B cell (primary cell): ENCODE results near the gene SMU1. TPM values are rescaled to one million over a fixed set of nuclear protein-coding genes. Genes with fewer than 3 reads are reported as not detected.

Experiments
- ATAC-seq: fragments of 200-7000 bp; cut with Tn5 transposase; one replicate; pipeline ENCODE4 v1.10.0; 2021; ENCODE audit warnings: low read depth, mild to moderate bottlenecking, moderate number of reproducible peaks, moderate library complexity
- CTCF ChIA-PET: fragments of 350-600 bp; sonication (Branson Sonifier 250); formaldehyde crosslinking; loops from one replicate; lab custom pipeline; 2021; ENCODE audit warnings: antibody characterized with exemption, inconsistent platforms; lab: Charles Lee
- POLR2A ChIA-PET: fragments of 350-600 bp; sonication (Branson Sonifier 250); formaldehyde crosslinking; loops from one replicate; lab custom pipeline; 2021; ENCODE audit warnings: antibody characterized with exemption; lab: Charles Lee
- DNase-seq: peaks from one replicate; pipeline ENCODE4 v3.0.0; 2013
- H2AFZ ChIP-seq: 2 replicates; pipeline ENCODE4 v1.6.1; 2012; ENCODE audit warnings: mild to moderate bottlenecking, low read depth, low read length; ENCODE audit not compliant: insufficient read depth, poor library complexity, severe bottlenecking
- H3K27ac ChIP-seq, 2 donors: 1 replicate in 1 of 2; 2 replicates in 1 of 2; pipeline ENCODE4 v1.5.1; 2012 to 2013; ENCODE audit warnings: low read length in 2 of 2, mild to moderate bottlenecking in 2 of 2, moderate library complexity in 1 of 2
- H3K27me3 ChIP-seq, 4 experiments: fragments of 200-600 bp in 1 of 4; sonication (generic) in 1 of 4; replicated peaks in 1 of 4; 1 replicate in 2 of 4; 2 replicates in 2 of 4; pipeline versions ENCODE4 v1.6.1 to v1.7.0; 2013 to 2016; ENCODE audit warnings: low read length in 3 of 4, mild to moderate bottlenecking in 2 of 4, mixed read lengths in 1 of 4, moderate library complexity in 1 of 4; ENCODE audit not compliant: insufficient read depth in 4 of 4, control insufficient read depth in 3 of 4; ENCODE audit errors: control extremely low read depth in 1 of 4
- H3K36me3 ChIP-seq, 2 experiments: replicated peaks in 1 of 2; 1 replicate in 1 of 2; 2 replicates in 1 of 2; pipeline versions ENCODE4 v1.6.1 to v1.7.1; 2013; ENCODE audit warnings: low read length in 1 of 2; ENCODE audit not compliant: insufficient read depth in 2 of 2, control insufficient read depth in 1 of 2; ENCODE audit errors: control extremely low read depth in 1 of 2, extremely low read depth in 1 of 2
- H3K4me1 ChIP-seq, 2 donors: fragments of 200-600 bp in 1 of 2; sonication (generic) in 1 of 2; 1 replicate in 1 of 2; 2 replicates in 1 of 2; pipeline versions ENCODE4 v1.5.1 to v1.6.1; 2013 to 2017; ENCODE audit warnings: low read length in 2 of 2; ENCODE audit not compliant: control insufficient read depth in 2 of 2, insufficient read depth in 2 of 2
- H3K4me2 ChIP-seq: replicated peaks from 2 replicates; pipeline ENCODE3; 2012; ENCODE audit warnings: mild to moderate bottlenecking, low read depth, low read length; ENCODE audit not compliant: poor library complexity, severe bottlenecking
- H3K4me3 ChIP-seq, 5 experiments: fragments of 200-600 bp in 1 of 5; sonication (generic) in 1 of 5; 1 replicate in 3 of 5; 2 replicates in 2 of 5; pipeline versions ENCODE4 v1.5.1 to v1.7.0; 2011 to 2016; ENCODE audit warnings: low read length in 4 of 5, mild to moderate bottlenecking in 4 of 5, low read depth in 2 of 5, control low read depth in 1 of 5, moderate library complexity in 1 of 5; ENCODE audit not compliant: insufficient read depth in 1 of 5; ENCODE audit errors: control extremely low read depth in 1 of 5, extremely low read depth in 1 of 5
- H3K79me2 ChIP-seq: fragments of 200-600 bp; sonication (generic); one replicate; pipeline ENCODE4 v1.6.0; 2016; ENCODE audit warnings: low read length; ENCODE audit not compliant: control insufficient read depth, insufficient read depth
- H3K9ac ChIP-seq: fragments of 200-600 bp; sonication (generic); 2 replicates; pipeline ENCODE4 v1.6.1; 2017; ENCODE audit warnings: mild to moderate bottlenecking, low read length, moderate library complexity
- H3K9me3 ChIP-seq, 3 donors: one replicate each; pipeline versions ENCODE4 v1.6.1 to v1.7.1; 2013; ENCODE audit warnings: low read length in 2 of 3; ENCODE audit not compliant: control insufficient read depth in 2 of 3, insufficient read depth in 1 of 3; ENCODE audit errors: control extremely low read depth in 1 of 3
- H4K20me1 ChIP-seq: 2 replicates; pipeline ENCODE4 v1.6.0; 2012; ENCODE audit warnings: mild to moderate bottlenecking, low read length; ENCODE audit not compliant: insufficient read depth, control insufficient read depth, poor library complexity, severe bottlenecking
- H3K27ac Mint-ChIP-seq: one replicate; pipeline ENCODE4 v1.8.0; 2021; ENCODE audit warnings: mixed read lengths
- H3K27me3 Mint-ChIP-seq: one replicate; pipeline ENCODE4 v1.8.0; 2021; ENCODE audit warnings: mixed read lengths
- H3K4me1 Mint-ChIP-seq: one replicate; pipeline ENCODE4 v1.8.0; 2021; ENCODE audit warnings: mixed read lengths
- H3K4me3 Mint-ChIP-seq: one replicate; pipeline ENCODE4 v1.8.0; 2021; ENCODE audit warnings: mixed read lengths
- H3K9me3 Mint-ChIP-seq: one replicate; pipeline ENCODE4 v1.8.0; 2022; ENCODE audit warnings: mixed read lengths; ENCODE audit not compliant: insufficient read depth
- CTCF ChIP-seq: fragments of 200-600 bp; IDR thresholded peaks from one replicate; pipeline ENCODE4 v1.8.0; 2022; ENCODE audit warnings: antibody characterized with exemption, mild to moderate bottlenecking
- EZH2 ChIP-seq: IDR thresholded peaks from 2 replicates; pipeline ENCODE4 v1.6.1; 2012; ENCODE audit warnings: borderline replicate concordance, low read depth, mild to moderate bottlenecking, moderate library complexity, low read length; ENCODE audit not compliant: insufficient read depth, poor library complexity, severe bottlenecking
- WGBS: methylation state at CpG from one replicate; pipeline ENCODE4 v1.1.5; 2013; ENCODE audit warnings: missing lambda C conversion rate; ENCODE audit not compliant: insufficient coverage; 5-methylcytosine and 5-hydroxymethylcytosine counted together
- intact Hi-C: fragments of 100-400 bp; cut with micrococcal nuclease; formaldehyde crosslinking; loops from one replicate; pipeline ENCODE4 v1.10.0; 2022
- polyA plus RNA-seq: library from polyadenylated mRNA; depleted of rRNA; stranded (reverse); fragments of >200 nt; gene quantifications from 2 replicates; pipeline ENCODE4 v1.2.3, GENCODE V29; 2012
- total RNA-seq, 2 donors: library from RNA; stranded (reverse); fragments of 120-200 nt in 1 of 2; gene quantifications; 1 replicate in 1 of 2; 2 replicates in 1 of 2; pipeline versions ENCODE4 v1.2.3 to v1.2.4, GENCODE V29; 2013 to 2022

SMU1 gene
- total and polyA plus RNA-seq, 2 donors (not counting 1 experiment from before 2014, with no cell fraction given), result 6.2 to 26.3 TPM

- TF ChIP-seq CTCF (no peak), EZH2 (no peak)
- H3K4me1 ChIP-seq, result peaks cover 17 to 34% of the 10 kb centered on the region in 2 donors
- H3K27me3 Mint-ChIP-seq, result no peaks in the 10 kb centered on the region
- H3K27ac Mint-ChIP-seq, result peak within 1 kb of the TSS; percentile 95
- H3K4me1 Mint-ChIP-seq, result peaks cover 59% of the 10 kb centered on the region
- POLR2A ChIA-PET, result interaction anchor here (0.5 to 2.3 kb wide), 11 partner anchors 22 to 476 kb away, joined by 3 to 15 read pairs (median 4); partner anchors contain the start of genes APTX, BAG1, CHMP5 and NFX1
- peak; percentile 96 for DNase-seq
- H3K27ac ChIP-seq, result peak within 1 kb of the TSS; percentile 99
- H3K9me3 ChIP-seq, result no peaks in the 10 kb centered on the region
- peak within 1 kb of the TSS; percentile 84 for H3K4me2 ChIP-seq
- under 1% methylated on average over 61 of the region's 61 CpGs for WGBS
- peak within 1 kb of the TSS; percentile 100 for H3K9ac ChIP-seq
- H3K27me3 ChIP-seq, result no peaks in the 10 kb centered on the region
- no peaks in the 10 kb centered on the region for H3K9me3 Mint-ChIP-seq
- peaks cover 82% of the 10 kb centered on the region for H3K79me2 ChIP-seq
- peak within 1 kb of the TSS; percentile 74 to 100 (median 100) for H3K4me3 ChIP-seq
- peak within 1 kb of the TSS; percentile 90 for H2AFZ ChIP-seq
- H3K36me3 ChIP-seq, result peaks cover 8 to 36% of the 10 kb centered on the region in 2 experiments
- CTCF ChIA-PET, result interaction anchor here (0.7 to 1.7 kb wide), 3 partner anchors 11 to 201 kb away, joined by 3 to 5 read pairs (median 3); no protein-coding TSS in a partner anchor
- peaks cover 50% of the 10 kb centered on the region for H4K20me1 ChIP-seq
- peak within 1 kb of the TSS; percentile 97 for H3K4me3 Mint-ChIP-seq
- intact Hi-C loops, result loop anchor here (1.0 to 10.0 kb wide), 12 partner anchors 20 to 790 kb away; partner anchors contain the start of genes APTX, B4GALT1, CHMP5 and NDUFB6
- peak; percentile 83 for ATAC-seq
These were observed 51.4 kb downstream of the SMU1 start, which contains the start of gene DNAJA1 for GRCh38 chr9:33024966-33025571. DNAJA1 (plus strand) TSS chr9:33025273; CDS start chr9:33026485, 1,212 bp downstream.
